LNCaP clone FGC (cell line): ENCODE results near the gene HOXD8.

Experiments used
- DNase-seq: peaks from one replicate; pipeline ENCODE4 v3.0.0-alpha.2; 2011; ENCODE audit warnings: low read depth
- H3K4me3 ChIP-seq: 2 replicates; pipeline ENCODE4 v1.5.1; 2011; ENCODE audit warnings: mild to moderate bottlenecking, low read depth, low read length, control low read depth
- CTCF ChIP-seq: IDR thresholded peaks from 2 replicates; pipeline ENCODE4 v1.5.1; 2012; ENCODE audit warnings: mild to moderate bottlenecking; ENCODE audit not compliant: control insufficient read depth, insufficient read depth; ENCODE audit errors: extremely low read depth

The HOXD8 gene

GRCh38 chr2:176171351-176172006 is 42.0 kb downstream of the HOXD8 start:
- H3K4me3 ChIP-seq: no peak overlapping the region
- TF ChIP-seq CTCF: no peak
- DNase-seq: no peak

- no peak for DNase-seq
- TF ChIP-seq CTCF: no peak
- no peak overlapping the region for H3K4me3 ChIP-seq
Observed at GRCh38 chr2:176172007-176172894, 42.7 kb downstream of the HOXD8 start.

DNA sequence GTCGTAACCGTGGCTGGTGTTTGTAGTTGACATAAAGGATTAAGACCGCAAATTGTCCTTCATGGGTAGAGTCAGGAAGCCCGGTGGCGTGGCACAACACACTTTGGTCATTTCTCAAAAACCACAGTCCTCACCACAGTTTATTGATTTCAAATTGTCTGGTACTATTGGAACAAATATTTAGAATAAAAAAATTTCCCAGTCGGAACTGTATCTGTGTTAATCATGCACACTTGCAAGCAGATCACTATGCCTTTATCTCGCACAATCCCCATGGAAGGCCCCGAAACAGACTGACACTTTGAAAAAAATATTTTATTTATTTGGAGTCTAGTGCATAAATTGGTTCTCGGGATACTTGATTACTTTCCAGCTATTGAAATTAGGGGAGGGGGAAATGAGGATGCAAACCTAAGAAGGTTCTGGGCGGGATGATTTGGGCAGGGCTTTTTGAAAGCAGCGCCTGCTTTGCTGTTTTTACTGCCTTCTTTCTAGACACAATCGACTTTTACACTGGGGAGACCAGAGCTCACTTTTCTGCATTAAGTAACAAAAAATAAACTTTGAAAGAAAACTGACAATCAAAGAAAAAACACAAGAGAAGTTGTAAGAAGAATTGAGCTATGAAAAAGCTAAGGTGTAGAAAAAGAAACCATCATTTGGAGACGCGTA is 43.5 kb downstream of the HOXD8 start:
- no peak overlapping the region for H3K4me3 ChIP-seq
- no peak for TF ChIP-seq CTCF
- no peak for DNase-seq

GRCh38 chr2:176173567-176174381 is 44.3 kb downstream of the HOXD8 start:
- no peak for DNase-seq
- TF ChIP-seq CTCF: no peak
- H3K4me3 ChIP-seq: no peak overlapping the region

- no peak overlapping the region for H3K4me3 ChIP-seq
- no peak for DNase-seq
- TF ChIP-seq CTCF: no peak
Observed at GRCh38 chr2:176174382-176174823, 44.9 kb downstream of the HOXD8 start.
